Stomach (tissue), 9 donors: ENCODE measurements around the gene CELF2. TPM values are rescaled to one million over a fixed set of nuclear protein-coding genes. Genes with fewer than 3 reads are reported as not detected.

Experiments used
- DNase-seq, 2 donors: peaks; one replicate each; pipeline versions ENCODE4 v3.0.0 to v3.0.0-alpha.2; 2013 to 2019
- H3K27ac ChIP-seq, 5 donors: fragments of 200-600 bp in 4 of 5; sonication (generic) in 4 of 5; one replicate each; pipeline ENCODE4 v1.5.1; 2013 to 2019; ENCODE audit warnings: mild to moderate bottlenecking in 1 of 5, moderate library complexity in 1 of 5
- H3K27me3 ChIP-seq, 3 donors: fragments of 200-600 bp; sonication (generic); one replicate each; pipeline ENCODE4 v1.5.1; 2017 to 2019; ENCODE audit warnings: mixed run types in 1 of 3
- H3K36me3 ChIP-seq, 4 donors: fragments of 200-600 bp; sonication (generic); 1 replicate in 3 of 4; 2 replicates in 1 of 4; pipeline ENCODE4 v1.5.1; 2016 to 2019
- H3K4me1 ChIP-seq, 4 donors: fragments of 200-600 bp; sonication (generic); one replicate each; pipeline ENCODE4 v1.5.1; 2016 to 2019
- H3K4me3 ChIP-seq, 4 donors: fragments of 200-600 bp; sonication (generic) in 3 of 4; one replicate each; pipeline ENCODE4 v1.5.1; 2016 to 2019; ENCODE audit warnings: mild to moderate bottlenecking in 1 of 4
- H3K9me3 ChIP-seq, 4 donors: fragments of 200-600 bp; sonication (generic); one replicate each; pipeline ENCODE4 v1.5.1; 2016 to 2019
- CTCF ChIP-seq, 7 experiments: fragments of 450-650 bp in 4 of 7; fragments of 200-600 bp in 3 of 7; sonication (generic) in 3 of 7; IDR thresholded peaks; one replicate each; pipeline ENCODE4 v1.5.1; 2016 to 2019; ENCODE audit warnings: antibody characterized with exemption in 7 of 7, control low read depth in 2 of 7, mild to moderate bottlenecking in 1 of 7
- EP300 ChIP-seq: sonication (generic); formaldehyde crosslinking; IDR thresholded peaks from one replicate; pipeline ENCODE4 v1.6.1; 2017; ENCODE audit warnings: antibody characterized with exemption
- POLR2A ChIP-seq, 4 donors: fragments of 450-650 bp; IDR thresholded peaks; one replicate each; pipeline ENCODE4 v1.6.1; 2016; ENCODE audit warnings: antibody characterized with exemption in 4 of 4, control low read depth in 2 of 4, mild to moderate bottlenecking in 1 of 4, moderate library complexity in 1 of 4
- POLR2AphosphoS5 ChIP-seq, 3 donors: sonication (generic); formaldehyde crosslinking; IDR thresholded peaks; one replicate each; pipeline ENCODE4 v1.6.1; 2016; ENCODE audit warnings: antibody characterized with exemption in 3 of 3
- WGBS, 5 donors: extraction: QIAGEN DNeasy Blood & Tissue Kit in 3 of 5; methylation state at CpG; one replicate each; pipeline versions ENCODE4 v1.1.5 to v1.1.7; 2013 to 2018; 5-methylcytosine and 5-hydroxymethylcytosine counted together
- intact Hi-C: fragments of 100-400 bp; cut with DNase I; formaldehyde crosslinking; loops from one replicate; pipeline ENCODE4 v1.15.1; 2023; ENCODE audit warnings: low total_unique reads
- polyA plus RNA-seq, 3 donors: library from polyadenylated mRNA; stranded (reverse); fragments of 200-250 nt; gene quantifications; one replicate each; pipeline ENCODE4 v1.2.3, GENCODE V29; 2013
- total RNA-seq, 5 donors: library from RNA; depleted of rRNA; stranded (reverse); fragments of >200 nt; gene quantifications; one replicate each; pipeline versions ENCODE4 v1.1.0 to v1.2.3, GENCODE V29; 2014 to 2016
- donor health status: healthy with polysubstance abuse.
- donor health status: Bipolar disorder and iron deficiency.
- donor health status: healthy.

The CELF2 gene
- total and polyA plus RNA-seq, 8 donors = 3.9 to 65.3 (median 36.1) TPM

- Histone ChIP-seq H3K36me3 (no peaks in the 10 kb centered on the region), H3K27me3 (no peaks in the 10 kb centered on the region), H3K4me3 (no peak overlapping the region), H3K9me3 (no peaks in the 10 kb centered on the region), H3K27ac (no peak overlapping the region), H3K4me1 (peaks cover 0 to 41% (median 17%) of the 10 kb centered on the region in 4 donors)
- TF ChIP-seq POLR2AphosphoS5 (IDR thresholded peaks at IDR 0.05) (no peak), CTCF (IDR thresholded peaks at IDR 0.05) (no peak), EP300 (no peak), POLR2A (IDR thresholded peaks at IDR 0.05) (no peak)
- no peak for DNase-seq
- intact Hi-C loops = no loop called here
- 86 to 90% (median 87%) methylated on average over 5 of the region's 5 CpGs for WGBS, 5 donors
These were observed 135.1 kb downstream of the CELF2 start for GRCh38 chr10:11152801-11153200.

DNA sequence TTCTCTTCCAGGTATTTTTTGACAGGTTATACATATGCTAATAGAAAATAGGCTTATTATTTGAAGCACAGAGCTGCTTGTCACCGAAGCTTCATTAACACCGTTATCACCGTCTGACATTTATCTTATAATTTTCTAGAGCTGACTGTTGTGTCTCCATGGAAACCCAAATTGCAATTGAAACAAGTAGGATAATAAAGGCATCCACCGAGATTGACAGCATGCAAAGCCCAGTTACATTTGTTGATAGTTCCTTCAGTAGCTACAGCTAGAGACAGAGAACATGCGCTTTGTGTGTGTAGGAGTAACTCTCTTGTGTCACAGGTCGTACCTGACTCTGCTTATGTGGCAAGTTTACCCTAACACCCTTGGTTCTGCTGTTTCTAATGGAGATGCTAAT is 135.6 kb downstream of the CELF2 start:
- intact Hi-C loops = no loop called here
- DNase-seq = no peak
- 83 to 91% (median 85%) methylated on average over 6 of the region's 6 CpGs for WGBS, 5 donors

GRCh38 chr10:11153766-11154165 is 136.1 kb downstream of the CELF2 start:
- TF ChIP-seq POLR2A (IDR thresholded peaks at IDR 0.05) = no peak
- TF ChIP-seq EP300 = no peak
- no peak for TF ChIP-seq CTCF (IDR thresholded peaks at IDR 0.05)
- no peak for TF ChIP-seq POLR2AphosphoS5 (IDR thresholded peaks at IDR 0.05)
- no peak overlapping the region for H3K27ac ChIP-seq
- no peak overlapping the region for H3K4me3 ChIP-seq
- intact Hi-C loops = no loop called here
- H3K4me1 ChIP-seq = peaks cover 0 to 31% (median 13%) of the 10 kb centered on the region in 4 donors
- 90 to 94% (median 91%) methylated on average over 2 of the region's 2 CpGs for WGBS, 5 donors
- DNase-seq = no peak
- H3K27me3 ChIP-seq = no peaks in the 10 kb centered on the region
- no peaks in the 10 kb centered on the region for H3K36me3 ChIP-seq
- no peaks in the 10 kb centered on the region for H3K9me3 ChIP-seq

More for the DNA sequence above, 135.6 kb downstream of the CELF2 start:
- TF ChIP-seq CTCF (IDR thresholded peaks at IDR 0.05) = no peak
- TF ChIP-seq POLR2AphosphoS5 (IDR thresholded peaks at IDR 0.05) = no peak
- no peak for TF ChIP-seq EP300
- no peak for TF ChIP-seq POLR2A (IDR thresholded peaks at IDR 0.05)
- H3K4me1 ChIP-seq = peaks cover 0 to 37% (median 15%) of the 10 kb centered on the region in 4 donors
- H3K27ac ChIP-seq = no peak overlapping the region
- no peaks in the 10 kb centered on the region for H3K36me3 ChIP-seq
- H3K4me3 ChIP-seq = no peak overlapping the region
- no peaks in the 10 kb centered on the region for H3K9me3 ChIP-seq
- no peaks in the 10 kb centered on the region for H3K27me3 ChIP-seq

GRCh38 chr10:11154333-11154732 is 136.7 kb downstream of the CELF2 start:
- WGBS, 5 donors = 65 to 79% (median 68%) methylated on average over 4 of the region's 4 CpGs
- no peak for TF ChIP-seq POLR2AphosphoS5 (IDR thresholded peaks at IDR 0.05)
- TF ChIP-seq EP300 = no peak
- no peak for TF ChIP-seq CTCF (IDR thresholded peaks at IDR 0.05)
- TF ChIP-seq POLR2A (IDR thresholded peaks at IDR 0.05) = no peak
- Histone ChIP-seq H3K4me3 (no peak overlapping the region), H3K27ac (no peak overlapping the region), H3K27me3 (no peaks in the 10 kb centered on the region), H3K36me3 (no peaks in the 10 kb centered on the region), H3K4me1 (peaks cover 0 to 26% (median 10%) of the 10 kb centered on the region in 4 donors), H3K9me3 (no peaks in the 10 kb centered on the region)
- intact Hi-C loops = no loop called here
- DNase-seq = no peak
